H54 (cell line): Measurements from ENCODE around the gene CDCP2.
"Not testable (repeated sequence)": the region's sequence is repeated elsewhere in the genome, so short reads cannot be mapped to it uniquely, and the experiment has no call there.

ENCODE experiments used
- DNase-seq: peaks from one replicate; pipeline ENCODE4 v3.0.0; 2011; ENCODE audit warnings: low spot score, mixed read lengths; ENCODE audit not compliant: insufficient read length
- FAIRE-seq: peaks from 3 replicates; lab custom pipeline; 2011; peaks lifted over from hg19 to GRCh38; lab: Jason Lieb, UNC
- POLR2A ChIP-seq: IDR thresholded peaks from 2 replicates; pipeline ENCODE4 v1.6.1; 2011; ENCODE audit warnings: low read depth, mild to moderate bottlenecking, low read length

Gene CDCP2

GRCh38 chr1:54109129-54110090 lies 43.4 kb downstream of the CDCP2 start:
- TF ChIP-seq POLR2A = no peak
- DNase-seq = no peak
- FAIRE-seq = no peak

GRCh38 chr1:54108156-54108555 lies 44.6 kb downstream of the CDCP2 start:
- no peak for FAIRE-seq
- TF ChIP-seq POLR2A = no peak
- DNase-seq = no peak

- TF ChIP-seq POLR2A = no peak
- FAIRE-seq (no peak), DNase-seq (no peak)
Measured at GRCh38 chr1:54107131-54107530, 45.7 kb downstream of the CDCP2 start.

GRCh38 chr1:54105736-54106269 lies 47.0 kb downstream of the CDCP2 start:
- TF ChIP-seq POLR2A = no peak
- no peak for FAIRE-seq
- no peak for DNase-seq

GRCh38 chr1:54105080-54105479 lies 47.7 kb downstream of the CDCP2 start:
- DNase-seq = no peak
- TF ChIP-seq POLR2A = no peak
- FAIRE-seq = no peak

GRCh38 chr1:54104613-54105012 lies 48.2 kb downstream of the CDCP2 start:
- not testable (repeated sequence) for FAIRE-seq, DNase-seq

- FAIRE-seq (no peak), DNase-seq (no peak)
- TF ChIP-seq POLR2A = no peak
Measured at GRCh38 chr1:54103414-54103813, 49.4 kb downstream of the CDCP2 start.

GRCh38 chr1:54100500-54100899 lies 52.3 kb downstream of the CDCP2 start:
- FAIRE-seq (no peak), DNase-seq (no peak)
- no peak for TF ChIP-seq POLR2A

- no peak for FAIRE-seq
Measured at GRCh38 chr1:54099061-54099610, 53.7 kb downstream of the CDCP2 start.

GRCh38 chr1:54096877-54097240 lies 55.9 kb downstream of the CDCP2 start:
- no peak for TF ChIP-seq POLR2A
- no peak for FAIRE-seq
- DNase-seq = no peak

More at GRCh38 chr1:54099061-54099610, 53.7 kb downstream of the CDCP2 start:
- DNase-seq = no peak
- no peak for TF ChIP-seq POLR2A

GRCh38 chr1:54096227-54096876 lies 56.4 kb downstream of the CDCP2 start:
- DNase-seq (no peak), FAIRE-seq (no peak)
- no peak for TF ChIP-seq POLR2A

GRCh38 chr1:54095546-54096226 lies 57.1 kb downstream of the CDCP2 start:
- no peak for TF ChIP-seq POLR2A
- DNase-seq (no peak), FAIRE-seq (no peak)

GRCh38 chr1:54094730-54095105 lies 58.1 kb downstream of the CDCP2 start:
- not testable (repeated sequence) for FAIRE-seq, DNase-seq
